Peyer's patch (tissue), 4 donors: ENCODE data around the gene INPP5J. TPM values are rescaled to one million over a fixed set of nuclear protein-coding genes. Genes with fewer than 3 reads are reported as not detected.
"Not testable (repeated sequence)": the region's sequence is repeated elsewhere in the genome, so short reads cannot be mapped to it uniquely, and the experiment has no call there.

ENCODE experiments used
- DNase-seq, 3 donors: peaks; one replicate each; pipeline ENCODE4 v3.0.0-alpha.2; 2017 to 2019
- H3K27ac ChIP-seq, 4 donors: fragments of 200-600 bp; sonication (generic); one replicate each; pipeline ENCODE4 v1.5.1; 2016 to 2019
- H3K27me3 ChIP-seq, 2 donors: fragments of 200-600 bp; sonication (generic); one replicate each; pipeline ENCODE4 v1.5.1; 2019
- H3K36me3 ChIP-seq, 3 donors: fragments of 200-600 bp; sonication (generic); one replicate each; pipeline ENCODE4 v1.5.1; 2016 to 2019
- H3K4me1 ChIP-seq, 4 donors: fragments of 200-600 bp; sonication (generic); one replicate each; pipeline ENCODE4 v1.5.1; 2016 to 2019
- H3K4me3 ChIP-seq, 4 donors: fragments of 200-600 bp; sonication (generic); 1 replicate in 3 of 4; 2 replicates in 1 of 4; pipeline ENCODE4 v1.5.1; 2016 to 2019; ENCODE audit warnings: mild to moderate bottlenecking in 1 of 4
- H3K9me3 ChIP-seq, 4 donors: fragments of 200-600 bp; sonication (generic); one replicate each; pipeline ENCODE4 v1.5.1; 2016 to 2019; ENCODE audit warnings: mild to moderate bottlenecking in 1 of 4
- CTCF ChIP-seq, 6 experiments: fragments of 450-650 bp in 4 of 6; fragments of 200-600 bp in 2 of 6; sonication (generic) in 1 of 6; IDR thresholded peaks; one replicate each; pipeline ENCODE4 v1.5.1; 2017 to 2019; ENCODE audit warnings: antibody characterized with exemption in 6 of 6, mild to moderate bottlenecking in 3 of 6, moderate library complexity in 1 of 6
- POLR2A ChIP-seq, 2 donors: fragments of 450-650 bp; IDR thresholded peaks; one replicate each; pipeline ENCODE4 v1.5.1; 2017; ENCODE audit warnings: antibody characterized with exemption in 2 of 2, mild to moderate bottlenecking in 2 of 2, moderate library complexity in 2 of 2
- total RNA-seq, 4 donors: library from RNA; depleted of rRNA; stranded (reverse); fragments of >200 nt; gene quantifications; one replicate each; pipeline ENCODE4 v1.1.0, GENCODE V29; 2016

Gene INPP5J
- total RNA-seq, 4 donors from 2014 or later: 18.2 to 203 (median 156) TPM

- TF ChIP-seq CTCF (IDR thresholded peaks at IDR 0.05) (no peak), POLR2A (IDR thresholded peaks at IDR 0.05) (no peak)
- H3K4me3 ChIP-seq: peak overlapping the region in 1 of 4 donors; percentile 36
- peaks cover 0 to 21% (median 6%) of the 10 kb centered on the region in 4 donors for H3K4me1 ChIP-seq
Measured at GRCh38 chr22:31094021-31094551, 28.7 kb upstream of the INPP5J start.

GRCh38 chr22:31094741-31095140 is 28.0 kb upstream of the INPP5J start:
- no peak for TF ChIP-seq POLR2A (IDR thresholded peaks at IDR 0.05)
- TF ChIP-seq CTCF (IDR thresholded peaks at IDR 0.05): no peak
- no peak overlapping the region for H3K27ac ChIP-seq
- H3K4me1 ChIP-seq: peaks cover 0 to 18% (median 3%) of the 10 kb centered on the region in 4 donors
- no peak for DNase-seq
- no peak overlapping the region for H3K4me3 ChIP-seq
- H3K9me3 ChIP-seq: no peaks in the 10 kb centered on the region
- H3K36me3 ChIP-seq: peaks cover 0 to 87% (median 0%) of the 10 kb centered on the region in 3 donors
- no peaks in the 10 kb centered on the region for H3K27me3 ChIP-seq

More at GRCh38 chr22:31094021-31094551, 28.7 kb upstream of the INPP5J start:
- Histone ChIP-seq H3K27me3 (no peaks in the 10 kb centered on the region), H3K27ac (peak overlapping the region in 2 of 4 donors; percentile 9 to 65), H3K9me3 (no peaks in the 10 kb centered on the region), H3K36me3 (peaks cover 0 to 87% (median 0%) of the 10 kb centered on the region in 3 donors)
- peak in 1 of 3 donors; percentile 46 for DNase-seq

- Histone ChIP-seq H3K27me3 (no peaks in the 10 kb centered on the region), H3K4me3 (no peak overlapping the region), H3K4me1 (peaks cover 0 to 14% (median 0%) of the 10 kb centered on the region in 4 donors), H3K36me3 (peaks cover 0 to 89% (median 0%) of the 10 kb centered on the region in 3 donors), H3K9me3 (no peaks in the 10 kb centered on the region), H3K27ac (no peak overlapping the region)
- no peak for TF ChIP-seq CTCF (IDR thresholded peaks at IDR 0.05)
- TF ChIP-seq POLR2A (IDR thresholded peaks at IDR 0.05): no peak
- no peak for DNase-seq
Measured at GRCh38 chr22:31095637-31096249, 27.0 kb upstream of the INPP5J start.

GRCh38 chr22:31096657-31097279 is 26.0 kb upstream of the INPP5J start:
- Histone ChIP-seq H3K36me3 (peaks cover 0 to 85% (median 0%) of the 10 kb centered on the region in 3 donors), H3K4me3 (no peak overlapping the region), H3K27ac (peak overlapping the region in 2 of 4 donors; percentile 5 to 26), H3K4me1 (peaks cover 0 to 14% (median 0%) of the 10 kb centered on the region in 4 donors), H3K27me3 (no peaks in the 10 kb centered on the region), H3K9me3 (no peaks in the 10 kb centered on the region)
- TF ChIP-seq CTCF (IDR thresholded peaks at IDR 0.05) (no peak), POLR2A (IDR thresholded peaks at IDR 0.05) (no peak)
- DNase-seq: peak in 1 of 3 donors; percentile 43

- Histone ChIP-seq H3K36me3 (peaks cover 0 to 77% (median 0%) of the 10 kb centered on the region in 3 donors), H3K27ac (peak overlapping the region in 1 of 4 donors; percentile 26), H3K4me1 (peaks cover 0 to 14% (median 0%) of the 10 kb centered on the region in 4 donors)
- not testable (repeated sequence) for H3K9me3 ChIP-seq, H3K4me3 ChIP-seq, H3K27me3 ChIP-seq, DNase-seq
Measured at GRCh38 chr22:31097539-31097938, 25.2 kb upstream of the INPP5J start.
